HG02623 (cell line): Measurements from ENCODE around the gene RPS6KB2.
"Not testable (repeated sequence)": the region's sequence is repeated elsewhere in the genome, so short reads cannot be mapped to it uniquely, and the experiment has no call there.

ENCODE experiments used
- ATAC-seq: cut with Tn5 transposase; IDR thresholded peaks from one replicate; pipeline ENCODE4 v1.9.1; 2021; ENCODE audit warnings: moderate library complexity; ENCODE audit not compliant: unreplicated experiment

The RPS6KB2 gene

DNA sequence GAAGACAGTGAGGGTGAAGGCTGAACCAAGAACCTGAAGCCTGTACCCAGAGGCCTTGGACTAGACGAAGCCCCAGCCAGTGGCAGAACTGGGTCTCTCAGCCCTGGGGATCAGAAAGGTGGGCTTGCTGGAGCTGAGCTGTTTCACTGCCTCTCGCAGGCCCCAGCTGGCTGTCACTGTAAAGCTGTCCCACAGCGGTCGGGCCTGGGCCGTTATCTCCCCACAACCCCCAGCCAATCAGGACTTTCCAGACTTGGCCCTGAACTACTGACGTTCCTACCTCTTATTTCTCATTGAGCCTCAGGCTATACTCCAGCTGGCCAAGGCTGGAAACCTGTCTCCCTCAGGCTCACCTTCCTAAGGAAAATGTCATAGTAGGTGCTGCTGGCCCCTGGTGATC, 30.8 kb upstream of the RPS6KB2 start:
- ATAC-seq, result no peak

- no peak for ATAC-seq
Measured at GRCh38 chr11:67397986-67398660, 30.2 kb upstream of the RPS6KB2 start.

GRCh38 chr11:67398661-67399563, 29.4 kb upstream of the RPS6KB2 start:
- ATAC-seq, result no peak

- no peak for ATAC-seq
Measured at GRCh38 chr11:67400251-67400941, 27.9 kb upstream of the RPS6KB2 start.

DNA sequence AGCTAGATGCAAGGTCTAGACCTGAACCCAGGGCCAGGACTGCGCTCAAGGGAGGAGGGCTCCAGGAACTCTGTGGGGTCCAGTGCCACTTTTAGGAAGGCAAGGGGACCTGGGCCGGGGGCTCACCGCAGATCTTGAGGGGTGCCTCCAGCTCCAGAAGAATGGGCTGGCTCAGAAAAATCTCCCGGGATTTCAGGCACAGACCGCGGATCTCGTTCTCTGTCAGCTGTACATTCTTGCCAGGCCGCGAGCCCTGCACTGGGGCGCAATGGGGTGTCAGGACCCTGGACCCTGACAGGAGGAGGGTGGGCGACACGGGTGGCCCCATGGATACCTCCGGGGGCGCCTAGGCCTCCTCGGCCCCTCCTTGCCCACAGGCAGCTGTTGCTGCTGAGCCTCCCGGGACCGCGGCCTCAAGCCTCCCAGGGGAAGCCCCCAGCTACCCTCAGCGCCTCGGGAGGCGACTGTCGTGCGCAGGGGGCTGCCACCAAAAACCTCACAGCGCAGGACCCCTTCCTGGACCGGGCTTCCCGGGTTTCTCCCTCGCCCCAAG, 27.3 kb upstream of the RPS6KB2 start:
- ATAC-seq, result no peak

DNA sequence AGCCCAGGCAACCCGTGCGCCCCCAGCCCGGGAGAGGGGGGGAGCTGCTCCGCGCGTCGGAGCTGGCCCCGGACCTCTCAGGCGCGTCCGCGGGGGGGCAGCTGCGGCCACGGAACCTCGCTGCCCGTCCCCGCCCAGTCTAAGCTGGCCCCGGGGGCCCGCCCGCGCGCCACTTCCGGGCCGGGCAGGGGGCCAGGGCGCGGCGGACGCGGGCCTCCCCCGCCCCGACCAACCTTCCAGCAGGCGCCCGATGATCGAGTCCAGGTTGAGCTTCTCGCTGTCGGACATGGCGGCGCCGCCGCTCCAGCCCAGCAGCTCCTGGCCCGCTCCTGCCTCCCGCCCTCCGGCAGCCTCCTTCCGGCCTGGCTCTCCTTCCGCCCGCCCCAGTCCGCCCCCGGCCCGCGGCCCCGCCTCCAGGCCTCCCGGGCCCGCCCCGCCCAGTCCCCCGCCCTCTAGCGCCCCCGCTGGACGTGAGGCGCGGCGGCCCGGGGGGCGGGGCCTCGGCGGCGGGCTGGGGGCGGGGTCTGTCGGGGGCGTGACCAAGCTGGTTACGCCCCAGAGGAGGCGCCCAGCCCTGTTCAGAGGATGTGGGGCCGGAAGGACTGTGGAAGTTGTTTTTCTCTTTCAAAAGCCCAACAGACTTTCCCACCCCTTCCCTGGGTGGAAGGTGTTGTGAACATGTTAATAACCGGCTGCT, 26.7 kb upstream of the RPS6KB2 start, which contains the start of gene PPP1CA:
TSS of gene PPP1CA (minus strand) at position 364 of the 697 bp plus-strand sequence. CDS start at position 288, 76 bp downstream.
- peak; percentile 66 for ATAC-seq

DNA sequence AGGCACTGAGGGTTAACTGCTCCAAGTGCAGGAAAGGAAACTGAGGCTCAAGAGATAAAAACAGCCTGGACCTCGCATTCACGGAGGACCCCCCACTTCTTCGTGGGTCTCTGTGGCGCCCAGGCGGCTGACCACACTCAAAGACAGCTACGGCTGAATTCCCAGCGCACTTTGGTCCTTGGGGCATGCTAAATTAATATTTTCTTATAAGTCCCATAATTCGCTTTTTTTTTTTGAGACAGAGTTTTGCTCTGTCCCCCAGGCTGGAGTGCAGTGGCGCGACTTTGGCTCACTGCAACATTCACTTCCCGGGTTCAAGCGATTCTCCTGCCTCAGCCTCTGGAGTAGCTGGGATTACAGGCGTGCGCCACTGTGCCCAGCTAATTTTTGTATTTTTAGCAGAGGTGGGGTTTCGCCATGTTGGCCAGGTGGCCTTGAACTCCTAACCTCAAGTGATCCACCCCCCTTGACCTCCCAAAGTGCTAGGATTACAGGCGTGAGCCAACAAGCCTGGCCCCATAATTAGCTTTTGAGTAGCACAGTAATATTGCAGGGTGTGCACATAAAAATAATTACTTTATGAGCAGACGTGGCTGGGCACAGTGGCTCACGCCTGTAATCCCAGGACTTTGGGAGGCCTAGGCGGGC, 26.0 kb upstream of the RPS6KB2 start:
- not testable (repeated sequence) for ATAC-seq

DNA sequence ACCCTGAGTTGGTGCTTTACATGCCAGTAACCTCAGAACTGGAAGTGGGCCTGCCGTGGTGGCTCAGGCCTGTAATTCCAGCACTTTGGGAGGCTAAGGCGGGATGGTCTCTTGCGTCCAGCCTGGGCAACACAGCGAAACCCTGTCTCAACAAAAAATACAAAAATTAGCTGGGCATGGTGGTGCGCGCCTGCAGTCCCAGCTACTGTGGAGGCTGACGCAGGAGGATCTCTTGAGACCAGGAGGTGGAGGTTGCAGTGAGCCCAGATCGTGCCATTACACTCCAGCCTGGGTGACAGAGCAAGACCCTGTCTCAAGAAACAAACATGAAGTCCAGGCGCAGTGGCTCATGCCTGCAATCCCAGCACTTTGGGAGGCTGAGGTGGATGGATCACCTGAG, 25.2 kb upstream of the RPS6KB2 start:
- ATAC-seq, result not testable (repeated sequence)

- ATAC-seq, result no peak
Measured at GRCh38 chr11:67404515-67405195, 23.6 kb upstream of the RPS6KB2 start.

DNA sequence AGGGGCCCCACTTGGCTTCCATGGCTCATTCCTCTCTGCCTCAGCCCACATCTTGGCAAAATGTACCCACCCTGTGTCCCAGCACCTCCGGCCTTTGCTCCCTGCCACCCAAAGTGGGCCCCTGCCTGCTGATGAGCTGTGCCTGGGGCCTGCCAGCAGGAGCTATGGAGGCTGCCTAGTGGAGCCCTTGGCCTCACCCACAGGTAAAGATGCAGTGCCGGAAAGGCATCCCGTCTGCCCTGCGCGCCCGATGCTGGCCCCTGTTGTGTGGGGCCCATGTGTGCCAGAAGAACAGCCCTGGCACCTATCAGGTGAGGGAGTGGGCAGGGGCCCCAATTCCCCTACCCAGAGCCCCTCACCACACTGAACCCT, 23.1 kb upstream of the RPS6KB2 start:
- ATAC-seq, result no peak

DNA sequence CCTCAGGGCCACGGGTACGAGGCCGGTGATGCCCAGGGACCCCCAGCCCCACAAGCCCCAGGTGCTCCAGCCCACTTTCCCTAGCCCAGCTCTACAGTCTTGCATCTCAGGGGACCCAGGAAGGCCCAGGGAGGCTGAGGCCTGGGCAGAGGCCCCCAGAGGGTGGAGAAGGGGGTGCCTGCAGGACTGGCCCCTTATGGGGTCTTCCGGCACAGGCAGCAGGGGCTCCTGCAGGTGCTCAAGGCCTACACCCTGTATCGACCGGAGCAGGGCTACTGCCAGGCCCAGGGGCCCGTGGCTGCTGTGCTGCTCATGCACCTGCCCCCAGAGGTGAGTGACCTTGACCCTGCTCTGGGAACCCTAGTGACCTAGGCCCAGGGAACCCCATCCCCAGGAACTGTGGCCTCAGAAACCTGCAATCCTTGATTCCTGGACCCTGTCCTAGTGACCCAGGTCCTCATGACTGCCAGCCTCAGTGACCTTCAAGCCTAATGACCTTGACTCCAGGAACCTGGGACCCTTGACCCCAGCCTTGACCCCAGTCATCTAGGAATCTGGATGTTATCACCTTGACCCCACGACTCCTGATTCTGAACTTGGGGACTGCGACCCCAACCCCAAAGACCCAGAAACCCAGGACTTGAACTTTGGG, 22.5 kb upstream of the RPS6KB2 start:
- no peak for ATAC-seq

DNA sequence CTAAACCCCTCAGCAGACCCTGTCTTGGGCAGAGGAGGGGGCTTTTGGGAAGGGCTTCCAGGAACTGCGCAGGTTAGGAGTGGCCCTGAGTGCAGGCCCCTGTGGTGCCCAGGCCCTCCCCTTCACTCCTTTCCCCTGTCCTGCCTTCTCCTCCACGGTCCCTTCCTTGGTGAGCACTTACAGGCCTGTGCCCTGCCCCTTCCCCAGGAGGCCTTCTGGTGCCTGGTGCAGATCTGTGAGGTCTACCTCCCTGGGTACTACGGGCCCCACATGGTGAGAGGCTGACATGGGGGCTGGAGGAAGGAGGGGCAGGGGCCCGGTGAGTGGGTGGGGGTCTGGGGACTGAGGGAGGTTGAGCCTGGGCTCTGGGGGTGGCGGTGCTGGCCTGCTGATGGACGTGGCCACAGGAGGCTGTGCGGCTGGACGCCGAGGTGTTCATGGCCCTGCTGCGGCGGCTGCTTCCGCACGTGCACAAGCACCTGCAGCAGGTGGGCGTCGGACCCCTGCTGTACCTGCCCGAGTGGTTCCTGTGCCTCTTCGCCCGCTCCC, 21.8 kb upstream of the RPS6KB2 start:
- ATAC-seq, result no peak

DNA sequence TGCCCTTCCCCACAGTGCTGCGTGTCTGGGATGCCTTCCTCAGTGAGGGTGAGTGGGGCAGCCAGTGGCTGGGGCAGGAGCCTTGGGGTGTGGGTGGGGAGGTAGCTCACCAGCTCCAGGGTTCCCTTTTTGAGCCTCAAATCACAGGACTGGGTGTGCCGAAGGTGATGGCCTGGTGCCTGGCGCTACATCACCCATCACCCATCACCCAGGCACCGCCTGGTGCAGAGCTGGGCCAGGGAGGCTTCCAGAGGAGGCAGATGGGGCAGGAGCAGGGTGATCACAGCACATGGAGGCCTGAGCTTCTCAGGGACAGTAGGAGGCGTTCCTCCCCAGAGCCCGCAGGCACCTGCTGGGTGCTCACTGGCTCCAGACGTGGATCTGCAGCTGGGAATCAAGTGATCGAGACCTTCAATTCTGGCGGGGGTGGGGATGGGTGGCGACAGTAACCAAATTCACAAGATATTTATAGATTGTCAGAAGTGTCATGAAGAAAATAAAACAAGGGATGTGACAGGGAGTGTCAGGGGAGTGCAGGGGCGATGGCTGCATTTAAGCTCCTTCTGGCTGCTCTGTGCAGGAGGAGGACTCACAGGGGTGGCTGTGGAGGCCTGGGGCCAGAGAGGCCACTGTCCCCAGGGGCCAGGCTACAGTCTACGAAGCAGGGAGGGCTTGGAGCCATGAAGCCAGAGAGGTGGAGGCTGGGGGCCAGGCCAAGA, 21.2 kb upstream of the RPS6KB2 start:
- no peak for ATAC-seq

- no peak for ATAC-seq
Measured at GRCh38 chr11:67407688-67408163, 20.6 kb upstream of the RPS6KB2 start.

DNA sequence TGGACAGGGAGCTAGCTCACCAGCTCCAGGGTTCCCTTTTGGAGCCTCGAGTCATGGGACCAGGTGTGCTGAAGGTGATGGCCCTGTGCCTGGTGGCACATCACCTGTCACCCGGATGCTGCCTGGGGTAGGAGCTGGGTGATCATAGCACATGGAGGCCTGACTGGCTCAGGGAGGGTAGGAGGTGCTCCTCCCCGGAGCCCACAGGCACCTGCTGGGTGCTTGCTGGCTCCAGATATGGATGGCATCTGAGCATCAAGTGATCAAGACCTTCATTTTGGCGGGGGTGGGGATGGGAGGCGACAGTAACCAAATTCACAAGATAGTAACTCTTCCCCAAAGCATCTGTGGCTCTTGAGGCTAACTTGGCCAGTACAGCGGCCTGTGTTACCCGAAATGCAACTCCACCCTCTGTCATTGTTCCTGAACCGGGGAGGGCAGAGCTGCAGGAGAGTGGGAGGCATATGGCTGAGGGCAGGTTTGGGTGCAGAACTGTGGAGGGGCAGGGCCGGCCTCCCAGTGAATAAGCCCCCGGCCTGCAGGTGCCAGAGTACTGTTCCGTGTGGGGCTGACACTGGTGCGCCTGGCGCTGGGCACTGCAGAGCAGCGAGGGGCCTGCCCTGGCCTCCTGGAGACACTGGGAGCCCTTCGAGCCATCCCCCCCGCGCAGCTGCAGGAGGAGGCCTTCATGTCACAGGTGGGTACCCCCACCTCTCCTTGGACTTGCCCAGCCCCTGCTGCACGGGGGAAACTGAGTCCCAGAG, 19.7 kb upstream of the RPS6KB2 start:
- ATAC-seq, result peak; percentile 12

GRCh38 chr11:67409261-67409666, 19.0 kb upstream of the RPS6KB2 start:
- ATAC-seq, result peak; percentile 52

GRCh38 chr11:67409781-67410368, 18.4 kb upstream of the RPS6KB2 start:
- no peak for ATAC-seq
